ENCODE results near the gene TMEM42.

TMEM42 gene

GRCh38 chr3:44875596-44875995 is 13.9 kb downstream of the TMEM42 start:
- no peak for FAIRE-seq

GRCh38 chr3:44877333-44877732 is 15.6 kb downstream of the TMEM42 start:
- FAIRE-seq, result no peak

GRCh38 chr3:44880284-44880683 is 18.6 kb downstream of the TMEM42 start:
- FAIRE-seq, result no peak

GRCh38 chr3:44883213-44883955 is 21.7 kb downstream of the TMEM42 start:
- FAIRE-seq, result no peak

- no peak for FAIRE-seq
These were observed 22.3 kb downstream of the TMEM42 start for GRCh38 chr3:44883999-44884431.

- no peak for FAIRE-seq
These were observed 23.9 kb downstream of the TMEM42 start for GRCh38 chr3:44885618-44886017.

- FAIRE-seq, result no peak
These were observed 24.8 kb downstream of the TMEM42 start for GRCh38 chr3:44886561-44886960.

- no peak for FAIRE-seq
These were observed 25.4 kb downstream of the TMEM42 start for GRCh38 chr3:44887101-44887500.

- FAIRE-seq, result no peak
These were observed 28.5 kb downstream of the TMEM42 start for GRCh38 chr3:44890258-44890657.

- no peak for FAIRE-seq
These were observed 29.1 kb downstream of the TMEM42 start for GRCh38 chr3:44890852-44891251.

- FAIRE-seq, result no peak
These were observed 31.0 kb downstream of the TMEM42 start for GRCh38 chr3:44892689-44893088.

- FAIRE-seq, result no peak
These were observed 31.4 kb downstream of the TMEM42 start for GRCh38 chr3:44893097-44893496.

GRCh38 chr3:44894485-44894884 is 32.8 kb downstream of the TMEM42 start:
- no peak for FAIRE-seq

- FAIRE-seq, result no peak
These were observed 34.7 kb downstream of the TMEM42 start for GRCh38 chr3:44896440-44896839.

GRCh38 chr3:44899683-44900367 is 38.1 kb downstream of the TMEM42 start:
- FAIRE-seq, result no peak

- FAIRE-seq, result no peak
These were observed 40.9 kb downstream of the TMEM42 start for GRCh38 chr3:44902628-44903027.

GRCh38 chr3:44903314-44903713 is 41.6 kb downstream of the TMEM42 start:
- FAIRE-seq, result no peak

- FAIRE-seq, result no peak
These were observed 42.0 kb downstream of the TMEM42 start for GRCh38 chr3:44903751-44904150.

GRCh38 chr3:44905446-44906157 is 43.9 kb downstream of the TMEM42 start:
- no peak for FAIRE-seq

- FAIRE-seq, result no peak
These were observed 45.3 kb downstream of the TMEM42 start for GRCh38 chr3:44906997-44907396.

GRCh38 chr3:44907612-44908011 is 45.9 kb downstream of the TMEM42 start:
- FAIRE-seq, result no peak

GRCh38 chr3:44909063-44909462 is 47.4 kb downstream of the TMEM42 start:
- no peak for FAIRE-seq

GRCh38 chr3:44910693-44911092 is 49.0 kb downstream of the TMEM42 start:
- FAIRE-seq, result no peak

Data from islet of Langerhans (tissue), 1 donor.